Cardiac septum (tissue), 1 donor: ENCODE results near the gene LRP5. TPM values are rescaled to one million over a fixed set of nuclear protein-coding genes. Genes with fewer than 3 reads are reported as not detected.
"Not testable (repeated sequence)": the region's sequence is repeated elsewhere in the genome, so short reads cannot be mapped to it uniquely, and the experiment has no call there.

Experiments used
- DNase-seq: peaks from one replicate; pipeline ENCODE4 v3.0.0-alpha.2; 2020; ENCODE audit warnings: low spot score
- intact Hi-C: fragments of 100-400 bp; cut with DNase I; formaldehyde crosslinking; loops from one replicate; pipeline ENCODE4 v1.14.0; 2022
- total RNA-seq: library from RNA; stranded (reverse); fragmentation: NEBNext Ultra II Directional; extraction: Animal tissue kit (Norgen Biotek cat#: 25700); gene quantifications from one replicate; pipeline ENCODE4 v1.2.1, GENCODE V29; 2021
- donor health status: DM: no; HTN: no; CAD: no.

LRP5 gene
- total RNA-seq, 1 donor from 2014 or later: 38.6 TPM

DNA sequence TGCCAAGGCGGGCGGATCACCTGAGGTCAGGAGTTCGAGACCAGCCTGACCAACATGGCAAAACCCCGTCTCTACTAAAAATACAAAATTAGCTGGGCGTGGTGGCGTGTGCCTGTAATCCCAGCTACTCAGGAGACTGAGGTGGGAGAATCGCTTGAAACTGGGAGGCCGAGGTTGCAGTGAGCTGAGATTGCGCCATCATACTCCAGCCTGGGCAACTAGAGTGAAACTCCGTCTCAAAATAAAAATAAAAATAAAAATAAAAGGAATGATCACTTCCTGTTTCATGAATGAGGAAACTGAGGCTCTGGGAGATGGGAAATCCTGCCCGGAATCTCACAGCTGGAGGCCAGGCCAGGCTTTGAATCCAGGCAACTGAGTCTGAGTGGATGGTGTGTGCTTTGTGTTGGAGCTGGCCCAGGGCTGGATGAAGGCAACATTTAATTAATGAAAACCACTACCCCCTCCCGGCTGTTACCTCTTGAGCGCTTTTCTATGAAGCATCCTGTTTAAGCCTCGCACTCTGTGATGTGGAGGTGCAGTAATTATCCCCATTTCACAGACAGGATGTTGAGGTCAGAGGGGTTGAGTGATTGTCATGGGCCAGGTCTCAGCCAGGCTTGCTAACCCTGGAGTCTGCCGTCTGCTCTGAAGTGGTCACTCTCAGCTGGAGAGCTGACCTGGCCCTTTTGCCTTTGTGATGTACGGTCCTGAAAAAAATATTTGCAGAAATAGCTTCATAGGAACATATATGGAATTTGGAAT is 27.8 kb downstream of the LRP5 start:
- intact Hi-C loops: no loop called here
- DNase-seq: no peak

DNA sequence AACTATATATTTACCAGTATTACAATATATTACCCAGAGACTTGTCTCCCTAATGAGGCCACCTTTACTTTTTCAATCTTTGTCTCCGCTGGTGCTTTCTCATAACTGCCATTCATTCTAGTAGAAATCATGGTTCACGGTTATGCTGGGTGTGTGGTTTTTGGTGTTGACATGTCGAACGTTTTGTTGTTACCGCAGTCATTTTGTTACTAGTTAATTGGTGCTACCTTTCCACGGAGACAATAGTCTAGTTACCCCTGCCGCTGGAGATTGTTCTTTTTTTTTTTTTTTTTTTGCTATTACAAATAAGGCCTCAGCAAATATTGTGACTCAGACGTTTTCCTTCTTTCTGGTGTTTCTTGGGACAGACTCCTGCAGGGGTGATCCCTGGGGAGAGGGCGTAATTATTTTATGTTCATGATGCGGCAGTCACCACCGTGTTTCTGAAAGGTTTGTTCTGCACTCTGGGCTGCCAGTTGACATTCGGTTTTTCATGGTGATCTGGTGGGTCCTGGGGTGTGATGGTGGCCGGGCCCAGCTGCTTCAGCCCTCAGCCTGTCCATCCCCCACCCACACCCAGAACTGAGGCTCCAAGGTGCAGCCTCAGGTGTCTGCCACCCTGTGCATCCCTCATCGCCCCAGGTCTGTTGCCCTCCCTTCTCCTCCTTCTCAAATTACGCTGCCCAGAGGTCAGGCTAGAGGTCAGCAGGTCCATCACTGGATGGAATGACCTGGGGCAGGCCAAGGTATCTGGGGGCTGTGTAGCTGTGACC is 28.6 kb downstream of the LRP5 start:
- DNase-seq: no peak
- intact Hi-C loops: no loop called here

DNA sequence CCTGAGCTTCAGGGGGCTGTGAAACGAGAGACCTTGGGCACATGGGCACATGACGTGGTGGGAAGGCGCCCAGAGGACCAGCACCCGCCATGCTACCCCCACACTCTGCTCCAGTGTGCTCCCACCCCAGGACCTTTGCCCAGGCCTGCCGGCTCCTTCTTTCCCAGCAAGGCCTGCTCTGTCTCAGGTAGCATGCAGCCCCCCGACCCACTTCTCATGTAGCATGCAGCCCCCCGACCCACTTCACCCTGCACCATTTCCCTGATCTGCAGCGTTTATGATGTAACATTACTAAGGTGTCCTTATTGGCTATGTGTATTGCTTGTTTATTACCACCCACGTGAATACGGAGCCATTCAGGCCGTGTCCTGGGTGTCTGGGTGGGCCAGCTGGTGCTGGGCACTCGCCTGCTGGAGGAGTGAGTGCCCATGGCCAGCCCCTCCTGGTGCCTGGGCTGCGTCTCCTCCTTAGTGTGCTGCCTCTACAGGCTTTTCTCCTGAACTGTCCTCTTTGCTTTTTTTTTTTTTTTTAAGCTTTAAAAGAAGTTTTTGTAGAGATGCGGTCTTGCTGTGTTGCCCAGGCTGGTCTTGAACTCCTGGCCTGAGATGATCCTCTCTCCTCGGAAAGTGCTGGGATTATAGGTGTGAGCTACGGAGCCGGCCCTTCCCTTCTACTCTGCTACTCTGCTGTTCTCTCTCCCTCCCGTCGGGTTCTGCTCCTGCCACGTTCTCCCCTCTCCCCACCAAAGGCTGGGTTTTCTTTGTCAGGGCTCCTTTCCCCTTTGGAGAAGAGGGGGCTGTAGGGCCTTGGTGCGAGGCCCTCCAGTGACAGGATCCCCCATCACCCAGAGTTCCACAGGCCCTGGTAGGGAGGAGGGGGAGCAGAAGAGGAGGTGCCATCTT is 29.4 kb downstream of the LRP5 start:
- intact Hi-C loops: no loop called here
- no peak for DNase-seq

DNA sequence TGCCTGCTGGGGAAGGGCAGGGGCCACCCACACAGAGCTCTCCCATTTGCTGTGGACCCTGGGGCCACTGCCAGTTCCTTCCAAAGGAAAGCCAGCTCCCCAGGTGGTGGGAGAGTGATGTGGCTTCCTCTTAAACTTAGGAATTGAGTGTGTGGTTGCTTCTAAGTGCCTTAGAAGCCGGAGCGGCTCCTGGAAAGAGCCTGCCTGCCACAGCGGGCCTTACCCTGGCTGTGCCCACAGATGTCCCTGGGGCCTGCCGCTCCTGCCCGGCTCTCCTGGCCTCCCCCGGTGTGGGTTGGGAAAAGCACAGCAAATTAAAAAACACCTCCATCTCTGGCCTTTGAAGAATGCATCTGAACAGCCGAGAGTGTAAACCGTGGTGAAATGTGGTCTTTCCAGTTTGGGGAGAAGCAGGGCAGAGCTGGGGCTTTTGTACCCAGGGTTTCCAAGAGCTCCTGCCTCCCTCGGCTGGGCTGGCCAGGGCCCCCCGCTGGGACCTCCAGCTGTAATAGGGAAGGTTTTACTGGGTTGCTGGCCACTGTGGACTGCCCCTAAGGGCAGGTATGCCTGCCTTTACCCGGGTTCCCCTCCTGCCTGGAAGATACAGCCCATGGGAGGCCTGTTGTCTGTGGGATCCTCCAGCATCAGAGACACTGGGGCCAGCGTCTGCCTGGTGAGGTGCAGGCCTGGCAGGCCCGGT is 30.2 kb downstream of the LRP5 start:
- DNase-seq: no peak
- intact Hi-C loops: no loop called here

DNA sequence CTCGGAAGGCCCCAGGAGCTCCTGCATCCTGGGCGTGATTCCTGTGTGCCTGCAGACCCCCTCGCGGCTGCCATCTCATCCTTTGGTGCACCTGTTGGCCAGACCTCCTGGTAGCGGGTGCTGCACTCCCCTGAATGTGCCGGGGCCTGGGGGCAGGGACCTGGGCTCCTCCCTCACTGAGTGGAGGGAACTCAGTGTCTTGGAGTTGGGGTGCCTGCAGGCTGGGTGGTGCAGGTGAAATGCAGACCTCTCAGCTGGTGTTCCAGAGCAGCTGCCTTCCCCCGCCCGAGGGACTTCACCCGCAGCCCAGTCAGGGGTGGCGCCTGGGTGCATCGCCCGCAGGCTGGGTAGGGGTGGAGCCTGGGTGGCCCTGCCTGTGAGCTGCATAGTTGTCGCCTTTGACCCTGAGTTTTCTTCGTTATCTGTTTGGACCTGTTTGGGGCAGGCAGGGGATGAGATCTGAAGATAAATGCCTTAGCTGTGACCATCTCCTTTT is 31.4 kb downstream of the LRP5 start:
- no peak for DNase-seq
- intact Hi-C loops: no loop called here

DNA sequence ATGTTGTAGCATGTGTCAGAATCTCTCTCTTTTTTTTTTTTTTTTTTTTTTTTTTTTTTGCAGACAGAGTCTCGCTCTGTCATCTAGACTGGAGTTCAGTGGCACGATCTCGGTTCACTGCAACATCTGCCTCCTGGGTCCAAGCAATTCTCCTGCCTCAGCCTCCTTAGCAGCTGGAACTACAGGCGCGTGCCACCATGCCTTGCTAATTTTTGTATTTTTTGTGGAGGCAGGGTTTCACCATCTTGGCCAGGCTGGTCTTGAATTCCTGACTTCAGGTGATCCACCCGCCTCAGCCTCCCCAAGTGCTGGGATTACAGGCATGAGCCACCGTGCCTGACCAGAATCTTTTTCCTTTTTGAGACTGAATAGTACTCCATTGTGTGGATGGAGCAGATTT is 32.4 kb downstream of the LRP5 start:
- DNase-seq: not testable (repeated sequence)

DNA sequence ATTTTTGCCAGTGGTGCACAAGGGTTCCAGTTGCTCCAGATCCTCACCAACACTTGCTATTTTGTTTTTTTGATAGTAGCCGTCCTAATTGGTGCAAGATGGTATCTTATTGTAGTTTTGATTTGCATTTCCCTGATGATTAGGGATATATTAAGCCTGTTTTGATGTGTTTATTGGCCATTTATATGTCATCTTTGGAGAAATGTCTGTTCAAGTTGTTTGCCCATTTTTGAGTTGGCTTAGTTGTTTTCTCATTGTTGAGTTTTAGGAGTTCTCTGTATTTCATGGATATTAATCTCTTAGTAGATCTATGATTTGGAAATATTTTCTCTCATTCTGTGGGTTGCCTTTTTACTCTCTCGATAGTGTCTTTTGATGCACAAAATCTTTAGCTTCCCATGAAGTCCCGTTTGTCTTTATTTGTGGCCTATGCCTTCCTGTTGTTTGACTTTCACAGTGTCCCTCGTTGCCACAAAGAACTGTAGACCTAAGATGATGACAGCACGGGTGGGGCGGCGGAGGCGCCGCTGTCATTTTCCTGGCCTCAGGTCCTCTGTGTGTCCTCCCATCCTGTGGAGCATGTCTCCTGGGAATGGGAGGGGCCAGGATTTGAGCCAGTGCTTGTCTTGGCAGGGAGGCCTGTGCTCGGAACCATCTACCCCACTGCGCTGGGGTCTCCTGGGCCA is 33.5 kb downstream of the LRP5 start:
- intact Hi-C loops: loop anchor here (2.0 kb wide), 1 partner anchor 33 kb away; the partner anchor contains the start of gene LRP5
- peak; percentile 85 for DNase-seq

More for the DNA sequence above, 32.4 kb downstream of the LRP5 start:
- intact Hi-C loops: not testable (repeated sequence)

DNA sequence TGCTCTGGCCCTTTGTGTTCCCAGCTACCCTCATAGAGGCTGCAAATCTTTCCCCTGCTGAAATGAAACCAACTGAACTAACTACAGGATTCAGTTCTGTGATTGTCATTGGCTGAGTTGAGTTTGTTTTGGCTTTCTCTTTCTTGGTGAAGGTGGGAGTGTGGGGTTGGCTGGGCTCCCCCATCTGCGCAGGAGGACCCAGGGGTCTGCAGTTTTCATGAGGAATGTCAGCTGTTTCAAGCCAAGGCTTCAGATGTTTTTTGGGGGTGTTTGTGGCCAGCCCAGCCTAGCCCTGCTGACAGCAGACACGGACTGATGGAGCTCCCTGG is 34.0 kb downstream of the LRP5 start:
- no peak for DNase-seq
- intact Hi-C loops: loop anchor here (2.0 kb wide), 1 partner anchor 34 kb away; the partner anchor contains the start of gene LRP5

DNA sequence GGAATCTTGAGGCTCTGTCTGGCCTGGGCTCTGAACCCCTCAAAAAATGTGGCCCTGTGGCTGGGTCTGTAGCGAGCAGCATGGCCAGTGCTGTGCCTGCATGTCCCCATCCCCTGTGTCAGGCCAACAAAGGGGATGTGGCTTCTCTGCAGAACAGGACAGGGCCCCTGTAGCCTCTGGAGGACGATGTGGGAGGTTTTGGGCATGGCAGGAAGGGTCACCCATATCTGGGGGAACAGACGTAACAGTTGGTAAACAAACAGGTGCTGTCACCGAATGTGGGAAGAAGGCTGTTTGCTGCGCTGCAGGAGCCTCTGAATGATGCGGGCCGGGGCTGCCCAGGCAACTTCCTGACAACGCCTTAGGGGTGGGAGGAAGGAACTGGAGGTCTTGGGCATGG is 35.0 kb downstream of the LRP5 start:
- DNase-seq: no peak
- intact Hi-C loops: loop anchor here (2.0 kb wide), 1 partner anchor 35 kb away; the partner anchor contains the start of gene LRP5

DNA sequence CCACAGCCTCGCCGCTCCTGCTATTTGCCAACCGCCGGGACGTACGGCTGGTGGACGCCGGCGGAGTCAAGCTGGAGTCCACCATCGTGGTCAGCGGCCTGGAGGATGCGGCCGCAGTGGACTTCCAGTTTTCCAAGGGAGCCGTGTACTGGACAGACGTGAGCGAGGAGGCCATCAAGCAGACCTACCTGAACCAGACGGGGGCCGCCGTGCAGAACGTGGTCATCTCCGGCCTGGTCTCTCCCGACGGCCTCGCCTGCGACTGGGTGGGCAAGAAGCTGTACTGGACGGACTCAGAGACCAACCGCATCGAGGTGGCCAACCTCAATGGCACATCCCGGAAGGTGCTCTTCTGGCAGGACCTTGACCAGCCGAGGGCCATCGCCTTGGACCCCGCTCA is 35.5 kb downstream of the LRP5 start:
- no peak for DNase-seq
- intact Hi-C loops: loop anchor here (2.0 kb wide), 1 partner anchor 35 kb away; the partner anchor contains the start of gene LRP5

DNA sequence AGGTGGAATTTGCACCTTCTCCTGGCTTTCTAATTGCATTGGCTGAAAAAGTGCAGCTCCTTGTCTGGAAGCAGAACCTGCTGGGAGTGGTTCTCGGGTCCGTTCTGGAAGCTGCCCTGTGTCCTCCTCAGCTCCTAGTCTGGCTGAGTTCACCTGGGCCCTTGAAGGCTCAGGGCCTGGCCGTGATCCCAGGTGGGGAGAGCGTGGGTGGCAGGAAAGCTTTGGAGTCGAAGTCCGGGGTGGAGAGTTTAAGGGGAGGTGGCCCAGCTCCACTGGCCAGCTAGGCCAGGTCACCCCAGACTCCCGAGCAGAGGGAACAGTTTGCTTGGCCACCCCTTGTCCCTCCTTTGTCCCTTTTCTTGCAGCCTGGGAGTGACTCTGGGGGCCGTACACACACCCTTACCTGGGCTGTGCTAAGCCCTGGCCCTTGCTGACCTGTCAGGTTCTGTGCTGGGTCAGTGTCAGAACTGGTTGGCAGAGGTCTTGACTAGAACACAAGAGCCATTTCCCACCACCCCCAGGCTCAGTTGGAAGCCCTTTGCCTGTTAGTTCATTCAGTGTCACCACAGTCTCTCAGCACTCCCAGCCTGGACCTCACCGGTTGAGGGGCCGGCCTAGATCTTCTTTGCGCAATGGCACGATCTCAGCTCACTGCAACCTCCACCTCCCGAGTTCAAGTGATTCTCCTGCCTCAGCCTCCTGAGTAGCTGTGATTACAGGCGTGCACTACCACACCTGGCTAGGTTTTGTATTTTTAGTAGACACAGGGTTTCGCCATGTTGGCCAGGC is 37.3 kb downstream of the LRP5 start:
- intact Hi-C loops: no loop called here
- no peak for DNase-seq

DNA sequence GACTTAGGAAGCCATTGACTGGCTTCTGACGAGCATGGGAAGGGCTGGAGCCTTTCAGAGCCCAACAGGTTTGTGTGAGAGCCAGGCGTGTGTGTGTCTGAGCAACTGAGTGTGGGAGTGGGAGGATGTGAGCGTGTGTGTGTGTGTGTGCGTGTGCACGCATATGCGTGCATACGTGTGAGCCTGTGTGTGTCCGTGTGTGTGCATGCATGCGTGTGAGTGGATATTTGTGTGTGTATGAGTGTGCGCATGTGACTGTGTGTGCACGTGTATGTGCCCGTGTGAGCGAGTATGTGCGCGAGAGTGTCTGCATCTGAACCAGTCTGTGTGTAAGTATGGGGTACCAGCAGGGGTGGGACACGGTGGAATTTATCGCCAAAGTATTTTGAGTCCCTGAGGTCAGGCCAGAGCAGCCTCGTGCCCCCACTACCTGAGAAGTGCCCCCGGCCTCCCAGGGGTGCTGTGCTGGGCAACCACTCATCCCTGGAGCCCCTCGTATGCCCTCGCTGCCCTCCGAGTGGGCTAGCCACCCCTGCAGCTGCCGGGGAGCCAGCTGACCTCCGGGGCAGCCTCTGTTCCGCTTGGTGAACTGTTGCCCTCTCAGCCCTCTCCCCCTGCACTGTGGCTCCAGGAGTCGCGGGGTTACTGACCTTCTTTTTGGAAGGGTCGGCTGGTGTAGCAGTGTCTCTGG is 38.5 kb downstream of the LRP5 start:
- intact Hi-C loops: no loop called here
- no peak for DNase-seq

DNA sequence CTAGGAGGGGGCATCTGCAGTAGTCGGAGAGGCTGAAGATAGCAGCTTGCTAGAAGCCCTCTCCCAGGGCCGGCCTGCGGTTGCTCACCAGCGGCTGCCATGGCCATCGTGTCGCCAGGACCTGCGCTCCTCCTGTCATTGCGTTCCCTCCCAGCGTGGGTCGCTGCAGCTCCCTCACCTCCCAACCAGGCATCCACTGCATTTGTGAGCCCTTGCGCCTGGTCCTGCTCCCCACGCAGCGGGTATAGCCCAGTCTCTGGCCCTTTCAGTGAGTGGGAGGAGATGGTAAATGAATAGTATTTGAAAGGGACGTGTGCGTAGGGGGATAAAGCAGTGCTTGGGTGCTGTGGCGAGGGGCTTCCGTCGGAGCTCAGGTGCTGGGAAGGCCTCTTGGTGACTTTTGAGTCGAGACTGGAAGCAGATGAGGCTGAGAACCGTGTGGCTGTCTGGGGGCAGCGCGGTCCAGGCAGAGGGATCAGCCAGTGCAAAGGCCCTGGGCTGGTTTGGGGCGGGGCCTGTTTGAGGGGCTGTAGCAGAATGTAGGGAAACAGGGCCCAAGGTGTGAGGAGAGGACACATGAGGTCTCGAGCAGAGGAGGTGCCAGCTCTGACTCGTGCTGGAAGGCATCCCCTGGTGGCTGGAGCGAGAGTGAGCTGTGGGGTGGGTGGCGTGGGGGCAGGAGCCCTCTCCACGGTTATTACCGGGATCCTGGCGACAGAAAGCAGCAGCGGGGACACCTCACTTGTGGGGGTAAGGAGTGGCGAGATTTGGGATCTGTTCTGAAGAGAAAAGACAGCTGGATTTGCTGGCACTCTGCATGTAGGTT is 39.3 kb downstream of the LRP5 start:
- intact Hi-C loops: no loop called here
- no peak for DNase-seq

DNA sequence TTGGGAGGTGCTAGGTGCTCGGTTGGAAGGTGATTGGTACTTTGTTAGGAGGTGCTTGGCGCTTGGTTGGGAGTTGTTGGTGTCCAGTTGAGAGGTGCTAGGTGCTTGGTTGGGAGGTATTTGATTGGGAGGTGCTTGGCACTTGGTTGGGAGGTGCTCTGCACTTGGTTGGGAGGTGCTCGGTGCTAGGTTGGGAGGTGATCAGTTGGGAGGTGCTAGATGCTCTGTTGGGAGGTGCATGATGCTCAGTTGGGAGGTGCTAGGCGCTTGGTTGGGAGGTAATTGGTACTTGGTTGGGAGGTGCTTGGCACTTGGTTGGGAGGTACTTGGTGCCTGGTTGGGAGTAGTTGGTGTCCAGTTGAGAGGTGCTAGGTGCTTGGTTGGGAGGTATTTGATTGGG is 40.2 kb downstream of the LRP5 start:
- intact Hi-C loops: no loop called here

DNA sequence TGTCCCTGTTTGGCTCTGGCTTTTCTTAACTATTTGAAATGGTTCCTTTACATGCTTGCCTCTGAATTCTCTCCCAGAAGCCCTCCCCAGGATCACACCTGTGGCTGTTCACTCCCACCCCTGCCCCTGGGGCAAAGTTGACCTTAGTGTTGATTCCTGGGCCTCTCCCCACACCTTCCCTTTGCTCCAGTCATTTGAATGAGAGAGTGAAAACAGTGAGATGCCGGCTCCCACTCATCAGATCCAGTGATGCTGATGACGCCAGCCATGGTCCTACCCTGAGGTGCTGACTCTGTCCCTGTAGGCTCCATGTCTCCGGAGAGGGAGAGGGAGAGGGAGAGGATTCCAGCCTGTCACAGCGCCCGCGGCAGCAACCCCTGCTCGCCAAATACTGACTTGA is 40.7 kb downstream of the LRP5 start:
- no peak for DNase-seq
- intact Hi-C loops: no loop called here

More for the DNA sequence above, 40.2 kb downstream of the LRP5 start:
- DNase-seq: no peak

DNA sequence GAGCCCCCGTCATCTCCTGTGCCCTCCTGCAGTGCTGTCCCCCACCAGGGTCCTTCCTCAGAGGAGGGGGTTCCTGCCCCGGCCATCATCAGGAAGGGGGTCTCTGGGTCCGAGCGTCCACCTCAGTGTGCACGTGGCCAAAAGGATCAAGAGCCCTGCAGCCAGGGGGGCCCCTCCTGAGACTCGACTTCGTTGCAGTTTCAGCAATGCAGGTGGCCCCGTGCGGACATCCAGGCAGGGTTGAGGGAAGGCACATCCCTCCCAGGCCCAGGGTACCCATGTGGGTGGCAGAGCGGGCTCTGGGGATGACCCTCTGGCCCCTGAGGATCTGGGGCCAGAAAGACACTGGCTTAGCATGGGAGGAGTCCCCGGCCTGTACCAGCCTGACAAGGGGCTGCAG is 41.3 kb downstream of the LRP5 start:
- intact Hi-C loops: no loop called here
- DNase-seq: no peak
